Stimulated activated naive CD8-positive, alpha-beta T cell treated with anti-CD3 and anti-CD28 coated beads, Interleukin-15, Interleukin-2, amounts not matched to agents 100 U/mL and 50 U/mL, for 24 hours (primary cell): ENCODE measurements around the gene SDK2.
A peak's percentile ranks its signal among the peaks of the same experiment; 100 is the strongest.
"Not testable (repeated sequence)": the region's sequence is repeated elsewhere in the genome, so short reads cannot be mapped to it uniquely, and the experiment has no call there.

ENCODE experiments used
- ATAC-seq: fragments of 150-1000 bp; cut with Tn5 transposase; one replicate; pipeline ENCODE4 v1.10.0; 2021
- DNase-seq: peaks from one replicate; pipeline ENCODE4 v3.0.0; 2021

The SDK2 gene

GRCh38 chr17:73320601-73321264 is 323.5 kb downstream of the SDK2 start:
- ATAC-seq (no peak), DNase-seq (no peak)

GRCh38 chr17:73319766-73320165 is 324.5 kb downstream of the SDK2 start:
- ATAC-seq: no peak
- DNase-seq: no peak

GRCh38 chr17:73318836-73319235 is 325.4 kb downstream of the SDK2 start:
- DNase-seq: no peak
- no peak for ATAC-seq

GRCh38 chr17:73318427-73318813 is 325.8 kb downstream of the SDK2 start:
- DNase-seq (no peak), ATAC-seq (no peak)

DNA sequence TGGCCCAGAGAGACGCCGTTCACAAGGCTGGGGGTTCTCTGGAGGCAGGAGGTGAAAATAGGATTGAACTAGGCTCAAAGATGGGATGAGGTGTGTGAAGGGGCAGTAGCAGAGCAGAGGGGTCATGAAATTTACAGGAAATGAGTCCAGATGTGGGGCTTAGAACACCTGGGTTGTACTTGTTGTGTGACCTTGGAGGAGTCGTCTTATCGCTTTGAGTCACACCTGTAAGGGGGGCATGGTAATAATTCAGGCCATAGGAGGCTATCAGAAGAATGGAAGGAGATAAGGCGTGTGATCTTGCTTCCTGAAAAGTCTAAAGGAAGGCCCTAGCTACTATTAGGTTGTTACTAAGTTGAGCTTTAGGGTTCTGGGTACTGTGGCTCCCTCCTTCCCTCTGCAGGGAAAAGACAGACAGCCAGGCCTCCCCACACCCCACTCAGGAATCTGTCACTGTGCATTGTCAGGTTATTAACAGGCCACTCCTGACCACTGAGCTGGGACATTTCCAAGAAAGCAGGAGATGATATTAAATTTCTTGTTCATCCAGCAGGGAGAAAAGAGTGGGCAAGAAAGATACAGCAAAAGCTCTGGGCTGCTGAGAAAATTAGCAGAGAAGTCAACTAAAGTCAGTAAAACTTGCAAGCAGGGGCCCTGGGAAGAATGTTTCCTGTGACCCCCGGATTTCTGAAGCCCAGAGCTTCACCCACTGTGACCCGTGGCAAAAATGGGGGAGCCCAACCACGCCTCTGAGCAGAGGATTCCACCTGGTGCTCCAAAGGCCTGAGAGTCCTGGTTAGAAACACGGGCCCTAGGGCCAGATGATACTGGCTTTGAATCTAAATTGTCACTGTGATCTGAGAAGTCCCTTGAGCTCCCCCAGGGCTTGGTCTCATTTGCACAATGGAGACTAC is 326.5 kb downstream of the SDK2 start:
- ATAC-seq: no peak
- no peak for DNase-seq

- DNase-seq (no peak), ATAC-seq (peak; percentile 24)
These were observed 327.2 kb downstream of the SDK2 start for GRCh38 chr17:73316919-73317505.

DNA sequence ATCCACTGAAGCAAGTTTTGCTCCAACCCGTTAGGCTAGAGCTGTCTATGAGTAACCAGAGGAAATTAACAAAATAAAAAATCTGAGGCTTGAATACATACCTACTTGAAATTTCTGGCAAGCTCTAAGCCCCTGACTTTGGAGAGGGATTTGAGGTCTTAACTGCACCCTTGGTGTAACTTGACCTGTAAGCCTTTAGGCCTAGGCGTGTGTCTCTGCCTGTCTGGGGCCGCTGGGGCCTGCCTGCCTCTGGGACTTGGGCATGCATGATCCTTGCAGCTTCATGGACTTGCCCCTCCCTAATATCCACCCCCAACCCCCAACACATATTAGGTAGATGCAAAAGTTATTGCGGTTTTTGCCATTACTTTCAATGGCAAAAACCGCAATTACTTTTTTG is 328.8 kb downstream of the SDK2 start:
- no peak for ATAC-seq
- no peak for DNase-seq

DNA sequence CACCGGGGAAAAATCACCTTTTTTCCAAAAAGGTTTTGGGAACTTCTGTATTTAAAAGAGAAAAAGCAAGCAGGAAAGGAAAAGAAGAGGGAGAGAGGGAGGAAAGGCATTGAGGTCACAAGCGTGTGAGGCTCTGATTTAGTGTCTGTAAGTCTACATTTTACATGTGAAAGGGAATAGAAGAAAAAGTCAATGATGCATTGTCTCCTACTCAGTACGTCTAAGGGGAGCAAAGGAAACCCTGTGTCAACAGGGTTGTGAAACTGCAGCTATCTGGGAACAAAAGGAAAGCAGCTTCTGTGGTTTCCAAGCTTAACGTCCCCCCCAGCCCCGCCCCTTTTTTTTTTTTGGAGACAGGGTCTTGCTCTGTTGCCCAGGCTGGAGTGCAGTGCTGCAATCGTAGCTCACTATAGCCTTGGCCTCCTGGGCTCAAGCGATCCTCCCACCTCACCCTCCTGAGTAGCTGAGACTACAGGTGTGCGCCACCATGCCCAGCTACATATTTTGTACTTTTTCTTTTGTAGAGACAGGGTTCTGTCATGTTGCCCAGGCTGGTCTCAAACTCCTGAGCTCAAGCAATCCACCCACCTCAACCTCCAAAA is 330.6 kb downstream of the SDK2 start:
- DNase-seq: no peak
- ATAC-seq: no peak

- not testable (repeated sequence) for ATAC-seq, DNase-seq
These were observed 331.4 kb downstream of the SDK2 start for GRCh38 chr17:73312887-73313286.

DNA sequence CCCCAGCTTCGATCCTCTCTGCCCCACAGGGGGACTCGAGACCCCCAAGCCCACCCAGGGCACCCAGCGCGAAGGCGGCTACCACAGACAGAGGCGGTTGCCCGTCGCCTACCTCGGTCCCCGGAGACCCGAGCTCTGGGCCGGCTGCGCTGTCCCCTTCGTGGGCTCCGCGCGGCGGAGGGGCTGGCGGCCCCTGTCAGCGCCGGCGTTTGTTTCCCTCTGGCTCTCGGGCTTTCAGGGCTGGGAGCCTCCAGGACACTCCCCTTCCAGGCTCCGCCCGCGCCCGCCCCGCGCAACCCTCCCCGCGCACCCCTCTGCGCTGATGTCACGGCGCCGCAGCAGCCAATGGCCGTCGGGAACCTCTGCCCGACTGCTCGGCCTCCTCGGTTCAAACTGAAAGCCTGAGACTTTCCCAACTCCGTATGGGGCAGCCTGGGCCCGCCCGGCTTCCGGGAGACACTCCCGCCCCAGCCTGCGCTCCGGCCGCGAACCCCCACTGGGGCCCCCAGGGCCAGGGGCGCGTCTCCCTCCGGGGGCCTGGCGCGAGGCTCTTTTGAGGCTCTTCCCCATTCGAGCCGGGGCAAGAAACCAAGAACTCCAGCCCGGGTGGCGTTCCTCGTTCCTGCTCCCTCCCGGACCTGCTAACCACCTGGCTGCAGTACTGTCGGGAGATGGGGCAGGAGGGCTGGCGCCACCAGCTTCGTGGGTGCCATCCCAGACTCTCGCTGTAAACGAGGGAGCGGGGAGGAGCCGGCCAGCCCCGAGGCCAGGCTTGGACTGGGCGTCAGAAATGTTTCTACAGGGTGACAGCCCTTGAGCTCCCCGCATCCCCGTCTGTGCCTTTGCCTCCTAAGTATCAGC is 332.2 kb downstream of the SDK2 start, which contains the start of gene CDC42EP4:
TSS of gene CDC42EP4 (minus strand) at position 221 of the 861 bp plus-strand sequence. CDS start 25,501 bp downstream, outside the sequence.
- ATAC-seq (peak; percentile 95), DNase-seq (peak; percentile 90)

DNA sequence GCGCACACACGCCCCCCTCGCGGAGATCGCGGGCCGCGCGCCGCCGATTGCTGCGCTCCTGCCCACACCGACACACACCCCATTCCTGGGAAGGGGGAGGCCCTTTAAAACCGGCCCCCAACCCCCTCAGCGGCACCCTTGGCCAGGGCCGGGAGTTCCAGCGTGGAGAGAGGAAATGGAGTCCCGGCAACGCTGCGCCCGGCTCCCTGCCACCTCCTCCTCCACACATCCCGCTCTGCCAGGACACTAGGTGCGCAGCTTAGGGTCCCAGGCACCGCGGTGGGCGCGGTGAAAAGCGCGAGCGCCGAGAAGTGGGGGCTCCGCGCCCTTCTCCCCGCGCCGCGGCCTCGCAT is 332.8 kb downstream of the SDK2 start:
- peak; percentile 26 for DNase-seq
- peak; percentile 5 for ATAC-seq

DNA sequence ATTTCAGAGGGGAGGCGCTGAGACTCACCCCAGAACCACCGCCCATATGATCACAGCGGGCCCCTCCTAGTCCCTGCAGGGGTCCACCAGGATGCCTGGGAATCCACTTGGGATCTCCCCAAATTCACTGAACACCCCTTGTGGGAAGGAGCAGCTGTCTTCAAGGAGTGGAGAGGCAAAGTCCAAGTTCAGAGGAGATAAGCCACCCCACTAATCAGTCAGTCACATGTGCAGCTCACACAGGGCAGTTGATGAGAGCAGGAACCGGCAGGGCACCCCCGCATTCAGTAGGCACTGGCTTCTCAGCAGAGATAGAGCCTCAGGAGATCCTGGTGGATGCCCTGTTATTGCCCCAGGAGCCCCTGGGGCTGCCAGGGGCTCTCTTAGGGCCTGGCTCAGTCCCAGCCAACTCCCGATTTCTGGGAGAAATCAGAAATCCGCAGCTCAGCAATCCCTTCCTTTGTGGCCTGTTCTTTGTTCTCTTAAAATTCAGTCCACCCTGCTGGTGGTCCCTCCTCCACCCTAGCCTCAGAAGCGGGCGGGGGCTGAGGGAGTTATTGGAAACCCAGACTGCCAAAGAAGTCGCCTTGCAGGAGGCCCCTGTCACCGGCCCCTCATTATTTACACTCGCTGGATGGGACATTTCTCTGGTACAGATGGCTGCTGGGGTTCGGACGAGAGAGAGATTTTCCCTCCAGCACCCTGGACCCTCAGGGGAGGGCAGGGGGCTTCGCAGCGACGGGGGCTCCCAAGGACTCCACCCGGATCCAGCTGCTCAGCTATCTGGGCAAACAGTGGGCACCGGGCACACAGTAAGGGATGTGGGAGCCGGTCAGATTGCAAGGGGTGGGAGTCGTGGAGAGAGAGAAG is 334.3 kb downstream of the SDK2 start:
- no peak for ATAC-seq
- no peak for DNase-seq

DNA sequence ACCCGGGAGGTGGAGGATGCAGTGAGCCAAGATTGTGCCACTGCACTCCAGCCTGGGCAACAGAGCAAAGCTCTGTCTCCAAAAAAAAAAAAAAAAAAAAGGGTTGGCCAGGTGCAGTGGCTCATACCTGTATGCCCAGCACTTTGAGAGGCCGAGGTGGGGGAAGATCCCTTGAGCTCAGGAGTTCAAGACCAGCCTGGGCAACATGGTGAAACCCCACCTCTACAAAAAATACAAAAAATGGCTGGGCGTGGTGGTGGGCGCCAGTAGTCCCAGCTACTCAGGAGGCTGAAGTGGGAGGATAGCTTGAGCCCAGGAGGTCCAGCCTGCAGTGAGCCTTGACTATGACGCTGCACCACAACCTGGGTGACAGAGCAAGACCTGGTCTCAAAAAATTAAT is 335.3 kb downstream of the SDK2 start:
- not testable (repeated sequence) for ATAC-seq, DNase-seq

DNA sequence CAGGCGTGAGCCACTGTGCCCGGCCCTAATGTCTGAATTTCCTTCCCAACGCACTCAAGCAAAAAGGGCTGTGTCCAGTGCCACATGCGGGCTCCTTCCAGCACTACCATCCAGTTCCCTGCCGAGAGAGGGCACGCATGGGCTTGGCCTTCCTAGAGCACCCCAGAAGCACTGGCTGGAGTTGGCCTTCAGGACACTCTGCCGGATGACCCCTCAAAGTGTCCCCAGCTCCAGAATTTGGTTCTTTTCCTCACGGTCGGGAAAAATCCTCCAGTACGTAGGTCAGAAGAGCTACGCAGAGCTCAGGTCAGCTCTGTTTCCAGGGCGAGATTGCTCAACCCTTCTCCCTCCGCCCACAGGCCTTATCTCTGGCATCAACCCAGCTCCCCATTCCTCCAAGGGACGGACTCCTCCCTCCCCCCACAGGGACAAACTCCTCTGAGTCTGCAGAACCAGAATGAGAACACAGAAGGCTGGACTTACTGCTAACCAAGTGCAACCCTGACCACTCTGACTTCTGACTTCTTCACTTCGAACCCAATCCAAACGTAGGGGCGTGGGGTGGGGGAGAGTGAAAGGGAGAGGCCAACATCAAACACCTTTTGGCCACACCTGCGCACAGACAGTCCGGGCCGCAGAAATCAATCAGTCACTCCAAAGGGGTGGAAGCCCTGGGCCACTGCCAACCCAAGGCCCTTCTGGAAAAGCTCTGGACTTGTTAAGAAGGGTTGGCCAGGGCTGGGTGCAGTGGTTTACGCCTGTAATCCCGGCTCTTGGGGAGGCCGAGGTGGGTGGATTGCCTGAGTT is 336.0 kb downstream of the SDK2 start:
- DNase-seq (no peak), ATAC-seq (no peak)

DNA sequence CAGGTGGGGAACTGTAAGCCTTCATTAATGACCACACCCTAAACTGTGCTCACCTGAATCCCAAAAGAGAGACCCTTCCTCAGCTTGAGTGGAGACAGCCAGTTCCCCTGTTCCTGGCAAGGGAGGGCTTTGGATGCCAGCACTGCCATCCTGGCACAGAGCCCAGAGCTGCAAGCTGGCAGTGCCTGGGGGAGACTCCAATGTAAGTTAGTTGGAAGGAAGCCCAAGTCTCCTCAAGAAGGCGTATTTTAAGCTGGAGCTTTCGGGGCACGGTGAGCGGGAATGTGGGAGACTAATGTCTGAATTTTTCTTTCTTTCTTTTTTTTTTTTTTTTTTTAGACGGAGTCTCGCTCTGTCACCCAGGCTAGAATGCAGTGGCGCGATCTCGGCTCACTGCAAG is 337.1 kb downstream of the SDK2 start:
- DNase-seq (no peak), ATAC-seq (no peak)

GRCh38 chr17:73305845-73306836 is 338.1 kb downstream of the SDK2 start:
- DNase-seq (no peak), ATAC-seq (no peak)

- DNase-seq (no peak), ATAC-seq (no peak)
These were observed 339.1 kb downstream of the SDK2 start for GRCh38 chr17:73304971-73305812.

- no peak for DNase-seq
- ATAC-seq: no peak
These were observed 339.8 kb downstream of the SDK2 start for GRCh38 chr17:73304438-73304837.
